Hepatocyte (in vitro differentiated cells): ENCODE data around the gene CCDC152. TPM values are rescaled to one million over a fixed set of nuclear protein-coding genes. Genes with fewer than 3 reads are reported as not detected.

Experiments
- DNase-seq: peaks from one replicate; pipeline ENCODE4 v3.0.0-alpha.2; 2016; ENCODE audit warnings: low spot score
- H2AFZ ChIP-seq: fragments of 200-600 bp; sonication (generic); 2 replicates; pipeline ENCODE4 v1.6.0; 2016; ENCODE audit warnings: antibody characterized with exemption, mild to moderate bottlenecking
- H3K27ac ChIP-seq: fragments of 200-600 bp; sonication (generic); 2 replicates; pipeline ENCODE4 v1.5.1; 2016; ENCODE audit warnings: mild to moderate bottlenecking
- H3K27me3 ChIP-seq: fragments of 200-600 bp; sonication (generic); 2 replicates; pipeline ENCODE4 v1.6.1; 2016
- H3K36me3 ChIP-seq: fragments of 200-600 bp; sonication (generic); replicated peaks from 2 replicates; pipeline ENCODE4 v1.5.1; 2016; ENCODE audit warnings: low read depth; ENCODE audit not compliant: insufficient read depth
- H3K4me1 ChIP-seq: fragments of 200-600 bp; sonication (generic); 2 replicates; pipeline ENCODE4 v1.5.1; 2016; ENCODE audit warnings: mild to moderate bottlenecking, moderate library complexity; ENCODE audit not compliant: insufficient read depth
- H3K4me2 ChIP-seq: fragments of 200-600 bp; sonication (generic); 2 replicates; pipeline ENCODE4 v1.6.0; 2016
- H3K4me3 ChIP-seq: fragments of 200-600 bp; sonication (generic); 2 replicates; pipeline ENCODE4 v1.5.1; 2016; ENCODE audit warnings: mild to moderate bottlenecking
- H3K79me2 ChIP-seq: fragments of 200-600 bp; sonication (generic); 2 replicates; pipeline ENCODE4 v1.6.0; 2017; ENCODE audit warnings: mild to moderate bottlenecking
- H3K9me2 ChIP-seq: fragments of 200-600 bp; sonication (generic); replicated peaks from 2 replicates; pipeline ENCODE4 v1.6.0; 2017; ENCODE audit warnings: mild to moderate bottlenecking; ENCODE audit not compliant: insufficient read depth
- H3K9me3 ChIP-seq: fragments of 200-600 bp; sonication (generic); 2 replicates; pipeline ENCODE4 v1.5.1; 2016; ENCODE audit warnings: low read depth, mild to moderate bottlenecking
- H4K20me1 ChIP-seq: fragments of 200-600 bp; sonication (generic); 2 replicates; pipeline ENCODE4 v1.6.0; 2016; ENCODE audit warnings: mild to moderate bottlenecking; ENCODE audit not compliant: insufficient read depth, poor library complexity, severe bottlenecking
- CTCF ChIP-seq: fragments of 200-600 bp; sonication (generic); IDR thresholded peaks from 2 replicates; pipeline ENCODE4 v1.5.1; 2016; ENCODE audit warnings: antibody characterized with exemption, mild to moderate bottlenecking; ENCODE audit not compliant: poor library complexity
- EZH2 ChIP-seq: fragments of 200-600 bp; sonication (generic); IDR thresholded peaks from 2 replicates; pipeline ENCODE4 v1.6.1; 2016; ENCODE audit warnings: antibody characterized with exemption, mild to moderate bottlenecking, borderline replicate concordance
- EZH2phosphoT487 ChIP-seq: fragments of 200-600 bp; sonication (generic); IDR thresholded peaks from one replicate; pipeline ENCODE4 v1.6.1; 2018; ENCODE audit warnings: antibody characterized with exemption, mild to moderate bottlenecking, low read depth, moderate library complexity; ENCODE audit not compliant: unreplicated experiment, severe bottlenecking
- WGBS: methylation state at CpG from one replicate; pipeline ENCODE4 v1.1.6; 2016; ENCODE audit warnings: low lambda C conversion rate; ENCODE audit errors: missing lambda C conversion rate; 5-methylcytosine and 5-hydroxymethylcytosine counted together
- polyA plus RNA-seq: library from polyadenylated mRNA; unstranded; fragments of >200 nt; fragmentation: Nextera tagmentation; extraction: Ambion mirVana; gene quantifications from 2 replicates; pipeline ENCODE4 v1.2.1, GENCODE V29; 2016
- total RNA-seq: library from RNA; depleted of rRNA; stranded (reverse); fragments of >200 nt; gene quantifications from 2 replicates; pipeline ENCODE4 v1.2.3, GENCODE V29; 2014

Gene CCDC152
- total and polyA plus RNA-seq, 2 experiments from 2014 or later: 2.0 to 46.1 TPM

GRCh38 chr5:42759456-42759855 lies 2.8 kb downstream of the CCDC152 start:
- Histone ChIP-seq H3K79me2 (no peaks in the 10 kb centered on the region), H3K9me3 (no peaks in the 10 kb centered on the region), H3K4me3 (no peak overlapping the region), H3K4me1 (no peaks in the 10 kb centered on the region), H3K4me2 (no peak overlapping the region), H2AFZ (no peak overlapping the region), H4K20me1 (no peaks in the 10 kb centered on the region), H3K36me3 (no peaks in the 10 kb centered on the region), H3K27me3 (no peaks in the 10 kb centered on the region), H3K9me2 (no peaks in the 10 kb centered on the region), H3K27ac (no peak overlapping the region)
- 90% methylated on average over 2 of the region's 2 CpGs for WGBS
- TF ChIP-seq EZH2phosphoT487: no peak
- TF ChIP-seq EZH2: no peak
- no peak for TF ChIP-seq CTCF
- no peak for DNase-seq

GRCh38 chr5:42760426-42760825 lies 3.8 kb downstream of the CCDC152 start:
- no peaks in the 10 kb centered on the region for H3K4me1 ChIP-seq
- H4K20me1 ChIP-seq: no peaks in the 10 kb centered on the region
- no peaks in the 10 kb centered on the region for H3K79me2 ChIP-seq
- no peak overlapping the region for H3K4me2 ChIP-seq
- H2AFZ ChIP-seq: no peak overlapping the region
- TF ChIP-seq EZH2 (no peak), EZH2phosphoT487 (no peak), CTCF (no peak)
- WGBS: 91% methylated on average over 4 of the region's 4 CpGs
- no peaks in the 10 kb centered on the region for H3K36me3 ChIP-seq
- H3K4me3 ChIP-seq: no peak overlapping the region
- no peak for DNase-seq
- no peak overlapping the region for H3K27ac ChIP-seq
- H3K9me2 ChIP-seq: no peaks in the 10 kb centered on the region
- no peaks in the 10 kb centered on the region for H3K27me3 ChIP-seq
- no peaks in the 10 kb centered on the region for H3K9me3 ChIP-seq

GRCh38 chr5:42761791-42762190 lies 5.2 kb downstream of the CCDC152 start:
- H3K36me3 ChIP-seq: no peaks in the 10 kb centered on the region
- no peaks in the 10 kb centered on the region for H3K27me3 ChIP-seq
- H2AFZ ChIP-seq: no peak overlapping the region
- H3K4me2 ChIP-seq: no peak overlapping the region
- H4K20me1 ChIP-seq: no peaks in the 10 kb centered on the region
- no peak for DNase-seq
- no peaks in the 10 kb centered on the region for H3K9me2 ChIP-seq
- no peak overlapping the region for H3K4me3 ChIP-seq
- TF ChIP-seq CTCF: no peak
- TF ChIP-seq EZH2phosphoT487: no peak
- TF ChIP-seq EZH2: no peak
- no peaks in the 10 kb centered on the region for H3K9me3 ChIP-seq
- no peak overlapping the region for H3K27ac ChIP-seq
- no peaks in the 10 kb centered on the region for H3K4me1 ChIP-seq
- 93% methylated on average over 1 of the region's 1 CpG for WGBS
- no peaks in the 10 kb centered on the region for H3K79me2 ChIP-seq
